ENCODE measurements around the gene BRD2.

DNA sequence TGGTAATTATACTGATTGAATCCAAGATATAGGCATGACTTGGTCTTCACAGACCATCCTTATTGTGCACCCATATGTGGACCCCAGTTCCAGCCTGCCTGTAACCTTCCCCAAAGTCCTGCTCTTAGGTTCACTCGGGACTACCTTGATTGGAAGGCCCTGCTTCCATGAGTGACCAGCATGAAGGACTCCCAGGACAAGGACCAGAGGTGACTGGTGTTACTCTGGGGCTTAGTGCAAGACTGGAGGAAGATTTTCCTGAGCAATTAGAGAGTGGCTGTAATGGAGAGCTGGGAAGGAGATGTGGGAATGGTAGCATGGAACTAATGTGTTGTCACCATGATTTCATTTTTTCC is 15.1 kb downstream of the BRD2 start:
- no peak for TF ChIP-seq POLR2AphosphoS5 (IDR thresholded peaks at IDR 0.05)
- TF ChIP-seq, protein P1, sequence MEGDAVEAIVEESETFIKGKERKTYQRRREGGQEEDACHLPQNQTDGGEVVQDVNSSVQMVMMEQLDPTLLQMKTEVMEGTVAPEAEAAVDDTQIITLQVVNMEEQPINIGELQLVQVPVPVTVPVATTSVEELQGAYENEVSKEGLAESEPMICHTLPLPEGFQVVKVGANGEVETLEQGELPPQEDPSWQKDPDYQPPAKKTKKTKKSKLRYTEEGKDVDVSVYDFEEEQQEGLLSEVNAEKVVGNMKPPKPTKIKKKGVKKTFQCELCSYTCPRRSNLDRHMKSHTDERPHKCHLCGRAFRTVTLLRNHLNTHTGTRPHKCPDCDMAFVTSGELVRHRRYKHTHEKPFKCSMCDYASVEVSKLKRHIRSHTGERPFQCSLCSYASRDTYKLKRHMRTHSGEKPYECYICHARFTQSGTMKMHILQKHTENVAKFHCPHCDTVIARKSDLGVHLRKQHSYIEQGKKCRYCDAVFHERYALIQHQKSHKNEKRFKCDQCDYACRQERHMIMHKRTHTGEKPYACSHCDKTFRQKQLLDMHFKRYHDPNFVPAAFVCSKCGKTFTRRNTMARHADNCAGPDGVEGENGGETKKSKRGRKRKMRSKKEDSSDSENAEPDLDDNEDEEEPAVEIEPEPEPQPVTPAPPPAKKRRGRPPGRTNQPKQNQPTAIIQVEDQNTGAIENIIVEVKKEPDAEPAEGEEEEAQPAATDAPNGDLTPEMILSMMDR (IDR thresholded peaks at IDR 0.05) = no peak
